ENCODE measurements around the gene FABP7.

FABP7 gene

GRCh38 chr6:122799140-122799745 is 19.7 kb downstream of the FABP7 start:
- no peak overlapping the region for H3K4me3 ChIP-seq (ENCODE audit: low read depth, low read length)
- no peak for TF ChIP-seq CTCF (IDR thresholded peaks at IDR 0.05; ENCODE audit: low read depth, low read length, missing control alignments)
- in situ Hi-C loops (cut with HindIII; ENCODE audit: low sequenced_read_pairs): no loop called here
- DNase-seq (ENCODE audit: low read depth): no peak

GRCh38 chr6:122799916-122800686 is 20.6 kb downstream of the FABP7 start:
- in situ Hi-C loops (cut with HindIII; ENCODE audit: low sequenced_read_pairs): no loop called here
- no peak for DNase-seq (ENCODE audit: low read depth)
- H3K4me3 ChIP-seq (ENCODE audit: low read depth, low read length): no peak overlapping the region
- no peak for TF ChIP-seq CTCF (IDR thresholded peaks at IDR 0.05; ENCODE audit: low read depth, low read length, missing control alignments)

- no peak overlapping the region for H3K4me3 ChIP-seq (ENCODE audit: low read depth, low read length)
- no peak for DNase-seq (ENCODE audit: low read depth)
- TF ChIP-seq CTCF (IDR thresholded peaks at IDR 0.05; ENCODE audit: low read depth, low read length, missing control alignments): no peak
- in situ Hi-C loops (cut with HindIII; ENCODE audit: low sequenced_read_pairs): no loop called here
Observed at GRCh38 chr6:122800906-122801305, 21.4 kb downstream of the FABP7 start.

GRCh38 chr6:122801397-122801796 is 21.9 kb downstream of the FABP7 start:
- DNase-seq (ENCODE audit: low read depth): no peak
- in situ Hi-C loops (cut with HindIII; ENCODE audit: low sequenced_read_pairs): no loop called here
- TF ChIP-seq CTCF (IDR thresholded peaks at IDR 0.05; ENCODE audit: low read depth, low read length, missing control alignments): no peak
- no peak overlapping the region for H3K4me3 ChIP-seq (ENCODE audit: low read depth, low read length)

GRCh38 chr6:122803171-122803661 is 23.7 kb downstream of the FABP7 start:
- DNase-seq (ENCODE audit: low read depth): no peak
- in situ Hi-C loops (cut with HindIII; ENCODE audit: low sequenced_read_pairs): no loop called here

GRCh38 chr6:122804962-122805485 is 25.5 kb downstream of the FABP7 start:
- no peak for DNase-seq (ENCODE audit: low read depth)
- in situ Hi-C loops (cut with HindIII; ENCODE audit: low sequenced_read_pairs): no loop called here
- H3K4me3 ChIP-seq (ENCODE audit: low read depth, low read length): no peak overlapping the region
- TF ChIP-seq CTCF (IDR thresholded peaks at IDR 0.05; ENCODE audit: low read depth, low read length, missing control alignments): no peak

More at GRCh38 chr6:122803171-122803661, 23.7 kb downstream of the FABP7 start:
- no peak overlapping the region for H3K4me3 ChIP-seq (ENCODE audit: low read depth, low read length)
- TF ChIP-seq CTCF (IDR thresholded peaks at IDR 0.05; ENCODE audit: low read depth, low read length, missing control alignments): no peak

Data from astrocyte of the cerebellum (primary cell).